CD4-positive, alpha-beta memory T cell (primary cell): ENCODE data around the gene PAX2. TPM values are rescaled to one million over a fixed set of nuclear protein-coding genes. Genes with fewer than 3 reads are reported as not detected.
"Not testable (repeated sequence)": the region's sequence is repeated elsewhere in the genome, so short reads cannot be mapped to it uniquely, and the experiment has no call there.

Source experiments
- CTCF ChIA-PET: fragments of 350-600 bp; sonication (Branson Sonifier 250); formaldehyde crosslinking; loops from one replicate; lab custom pipeline; 2021; ENCODE audit warnings: inconsistent platforms; ENCODE audit not compliant: partially characterized antibody; lab: Charles Lee
- POLR2A ChIA-PET: fragments of 350-600 bp; sonication (Branson Sonifier 250); formaldehyde crosslinking; loops from one replicate; lab custom pipeline; 2021; ENCODE audit not compliant: partially characterized antibody; lab: Charles Lee
- DNase-seq, 5 donors: peaks; one replicate each; pipeline versions ENCODE4 v3.0.0 to v3.0.0-alpha.2; 2020 to 2022; ENCODE audit warnings: mixed read lengths in 1 of 5
- H3K27ac ChIP-seq: one replicate; pipeline ENCODE4 v1.7.0; 2013; ENCODE audit warnings: low read depth, low read length
- H3K27me3 ChIP-seq: 2 replicates; pipeline ENCODE4 v1.7.0; 2013; ENCODE audit warnings: mild to moderate bottlenecking, low read length, moderate library complexity; ENCODE audit not compliant: insufficient read depth
- H3K36me3 ChIP-seq: 2 replicates; pipeline ENCODE4 v1.7.0; 2013; ENCODE audit warnings: mild to moderate bottlenecking, low read length, moderate library complexity; ENCODE audit not compliant: insufficient read depth
- H3K4me1 ChIP-seq: 2 replicates; pipeline ENCODE4 v1.7.0; 2013; ENCODE audit warnings: mild to moderate bottlenecking, low read length, moderate library complexity; ENCODE audit not compliant: insufficient read depth
- H3K4me3 ChIP-seq, 2 donors: one replicate each; pipeline ENCODE4 v1.7.0; 2013; ENCODE audit warnings: low read length in 2 of 2, mild to moderate bottlenecking in 1 of 2
- H3K9me3 ChIP-seq, 2 donors: one replicate each; pipeline ENCODE4 v1.7.0; 2013; ENCODE audit warnings: low read length in 2 of 2, control low read depth in 1 of 2; ENCODE audit not compliant: control insufficient read depth in 1 of 2
- H3K27ac Mint-ChIP-seq, 7 donors: one replicate each; pipeline ENCODE4 v1.8.0; 2020 to 2021; ENCODE audit warnings: mixed read lengths in 7 of 7, mild to moderate bottlenecking in 6 of 7, inconsistent platforms in 3 of 7, moderate library complexity in 3 of 7
- H3K27me3 Mint-ChIP-seq, 2 donors: one replicate each; pipeline ENCODE4 v1.8.0; 2020 to 2021; ENCODE audit warnings: mixed read lengths in 2 of 2
- H3K36me3 Mint-ChIP-seq, 2 donors: one replicate each; pipeline ENCODE4 v1.8.0; 2020 to 2021; ENCODE audit warnings: mixed read lengths in 2 of 2, inconsistent platforms in 1 of 2, mild to moderate bottlenecking in 1 of 2
- H3K4me1 Mint-ChIP-seq, 4 donors: one replicate each; pipeline ENCODE4 v1.8.0; 2020 to 2021; ENCODE audit warnings: mixed read lengths in 4 of 4, mild to moderate bottlenecking in 1 of 4
- H3K4me3 Mint-ChIP-seq, 8 donors: one replicate each; pipeline ENCODE4 v1.8.0; 2020 to 2021; ENCODE audit warnings: mixed read lengths in 8 of 8, mild to moderate bottlenecking in 7 of 8, moderate library complexity in 6 of 8, inconsistent platforms in 3 of 8
- H3K9me3 Mint-ChIP-seq, 8 donors: one replicate each; pipeline ENCODE4 v1.8.0; 2020 to 2021; ENCODE audit warnings: mixed read lengths in 8 of 8, mild to moderate bottlenecking in 5 of 8, inconsistent platforms in 3 of 8, moderate library complexity in 1 of 8
- intact Hi-C: fragments of 100-400 bp; cut with micrococcal nuclease; formaldehyde crosslinking; loops from one replicate; pipeline ENCODE4 v1.15.1; 2023
- polyA plus RNA-seq, 2 donors: library from polyadenylated mRNA; unstranded; fragments of 300-500 nt; fragmentation: Illumina TruSeq; gene quantifications; one replicate each; pipeline ENCODE4 v1.2.3, GENCODE V29; 2021
- total RNA-seq, 2 experiments: library from RNA; stranded (reverse); gene quantifications; one replicate each; pipeline ENCODE4 v1.2.3, GENCODE V29; 2021

The PAX2 gene
- total RNA-seq = not detected
- polyA plus RNA-seq = not detected

DNA sequence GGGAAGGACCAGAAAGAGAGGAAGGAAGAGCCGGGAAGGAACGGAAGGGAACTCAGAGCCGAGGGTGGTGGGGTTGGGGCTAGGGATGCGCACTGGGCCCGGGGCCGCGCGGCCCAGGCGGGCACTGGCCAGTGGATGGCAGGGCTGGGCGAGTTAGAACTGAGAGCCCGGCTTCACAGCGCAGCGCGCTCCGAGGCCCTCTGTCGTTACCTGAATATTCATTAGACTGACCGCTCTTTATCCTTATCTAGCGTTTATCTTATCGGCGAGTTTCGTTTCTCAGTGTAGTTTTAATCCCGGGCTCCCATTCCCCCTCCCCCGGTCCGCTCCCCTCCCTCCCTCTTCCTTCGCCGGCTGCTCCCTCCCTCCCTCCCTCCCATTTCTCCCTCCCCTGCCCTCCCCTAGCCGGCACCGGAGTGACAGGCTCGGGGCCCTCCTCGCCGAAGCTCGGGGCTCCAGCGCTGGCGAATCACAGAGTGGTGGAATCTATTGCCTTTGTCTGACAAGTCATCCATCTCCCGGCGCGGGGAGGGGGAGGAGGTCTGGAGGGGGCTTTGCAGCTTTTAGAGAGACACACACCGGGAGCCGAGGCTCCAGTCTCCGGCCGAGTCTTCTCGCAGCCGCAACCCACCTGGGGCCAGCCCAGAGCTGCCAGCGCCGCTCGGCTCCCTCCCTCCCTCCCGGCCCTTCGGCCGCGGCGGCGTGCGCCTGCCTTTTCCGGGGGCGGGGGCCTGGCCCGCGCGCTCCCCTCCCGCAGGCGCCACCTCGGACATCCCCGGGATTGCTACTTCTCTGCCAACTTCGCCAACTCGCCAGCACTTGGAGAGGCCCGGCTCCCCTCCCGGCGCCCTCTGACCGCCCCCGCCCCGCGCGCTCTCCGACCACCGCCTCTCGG is at the start of gene PAX2:
TSS of gene PAX2 (plus strand) at position 596 of the 895 bp plus-strand sequence. CDS start 679 bp downstream, outside the sequence.
- peaks cover 17 to 71% (median 49%) of the 10 kb centered on the region in 4 donors for H3K4me1 Mint-ChIP-seq
- H3K4me3 Mint-ChIP-seq = peak within 1 kb of the TSS; percentile 40 to 80 (median 62)
- Histone ChIP-seq H3K9me3 (no peaks in the 10 kb centered on the region), H3K4me1 (peaks cover 35% of the 10 kb centered on the region), H3K36me3 (no peaks in the 10 kb centered on the region), H3K27me3 (peaks cover 62% of the 10 kb centered on the region), H3K4me3 (no peak within 1 kb of the TSS), H3K27ac (no peak within 1 kb of the TSS)
- peaks cover 59 to 64% of the 10 kb centered on the region in 2 donors for H3K27me3 Mint-ChIP-seq
- ChIA-PET CTCF (interaction anchor here (2.0 to 2.5 kb wide), 2 partner anchors 8 to 183 kb away, joined by 13 to 21 read pairs; no protein-coding TSS in a partner anchor), POLR2A (no interaction called here)
- DNase-seq = no peak
- H3K36me3 Mint-ChIP-seq = no peaks in the 10 kb centered on the region
- peak within 1 kb of the TSS in 1 of 7 donors; percentile 71 for H3K27ac Mint-ChIP-seq
- H3K9me3 Mint-ChIP-seq = peaks cover 0 to 3% (median 0%) of the 10 kb centered on the region in 8 donors
- intact Hi-C loops = no loop called here

DNA sequence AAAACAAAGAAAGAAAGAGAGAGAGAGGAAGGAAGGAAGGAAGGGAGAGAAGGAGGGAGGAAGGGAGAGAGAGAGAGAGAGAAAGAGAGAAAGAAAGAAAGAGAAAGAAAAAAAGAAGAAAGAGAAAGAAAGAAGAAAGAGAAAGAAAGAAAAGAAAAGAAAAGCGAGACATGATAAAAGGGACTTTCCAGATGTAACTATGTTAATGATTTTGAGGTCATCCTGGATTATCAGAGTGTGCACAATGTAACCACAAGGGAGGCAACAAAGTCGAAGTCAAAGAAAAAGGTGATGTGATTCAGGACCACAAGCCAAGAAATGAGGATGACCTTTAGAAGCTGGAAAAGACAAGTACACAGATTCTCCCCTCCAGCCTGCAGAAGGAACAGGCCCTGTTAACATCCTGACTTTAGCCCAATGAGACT is 48.9 kb upstream of the PAX2 start:
- intact Hi-C loops = no loop called here
- Mint-ChIP-seq H3K4me3 (no peak overlapping the region), H3K36me3 (no peaks in the 10 kb centered on the region), H3K9me3 (no peaks in the 10 kb centered on the region), H3K4me1 (peaks cover 0 to 6% (median under 1%) of the 10 kb centered on the region in 4 donors), H3K27me3 (peaks cover 9 to 21% of the 10 kb centered on the region in 2 donors), H3K27ac (no peak overlapping the region)
- CTCF ChIA-PET = no interaction called here
- H3K27ac ChIP-seq = no peak overlapping the region
- H3K27me3 ChIP-seq = no peaks in the 10 kb centered on the region
- H3K9me3 ChIP-seq = no peaks in the 10 kb centered on the region
- no peaks in the 10 kb centered on the region for H3K36me3 ChIP-seq
- H3K4me3 ChIP-seq = no peak overlapping the region
- no peaks in the 10 kb centered on the region for H3K4me1 ChIP-seq
- POLR2A ChIA-PET = no interaction called here
- DNase-seq = no peak

DNA sequence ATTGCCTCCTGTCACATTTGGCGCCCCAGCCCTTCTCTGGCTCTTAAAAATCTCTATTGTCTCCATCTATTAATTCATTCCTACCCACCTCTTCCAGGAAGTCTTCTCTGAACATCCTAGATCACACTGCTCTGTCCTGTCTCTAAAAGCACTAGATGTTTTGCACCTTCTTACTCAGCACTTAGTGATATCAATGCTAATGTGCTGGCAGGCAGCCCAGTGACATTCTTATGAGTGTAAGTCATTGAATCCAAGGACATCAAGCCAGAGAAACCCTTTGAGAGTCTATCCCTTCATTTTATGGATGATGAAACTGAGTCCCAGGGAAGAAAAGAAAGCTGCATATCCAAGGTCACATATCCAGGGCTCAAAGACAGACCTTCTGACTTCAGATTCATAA is 48.3 kb upstream of the PAX2 start:
- intact Hi-C loops = no loop called here
- no peak overlapping the region for H3K4me3 ChIP-seq
- no peak overlapping the region for H3K4me3 Mint-ChIP-seq
- H3K27ac ChIP-seq = no peak overlapping the region
- ChIA-PET CTCF (no interaction called here), POLR2A (no interaction called here)
- no peak overlapping the region for H3K27ac Mint-ChIP-seq
- no peaks in the 10 kb centered on the region for H3K36me3 ChIP-seq
- peaks cover 0 to 6% (median under 1%) of the 10 kb centered on the region in 4 donors for H3K4me1 Mint-ChIP-seq
- H3K36me3 Mint-ChIP-seq = no peaks in the 10 kb centered on the region
- H3K9me3 Mint-ChIP-seq = no peaks in the 10 kb centered on the region
- DNase-seq = no peak
- peaks cover 7 to 19% of the 10 kb centered on the region in 2 donors for H3K27me3 Mint-ChIP-seq
- H3K4me1 ChIP-seq = no peaks in the 10 kb centered on the region
- H3K27me3 ChIP-seq = no peaks in the 10 kb centered on the region
- H3K9me3 ChIP-seq = no peaks in the 10 kb centered on the region

DNA sequence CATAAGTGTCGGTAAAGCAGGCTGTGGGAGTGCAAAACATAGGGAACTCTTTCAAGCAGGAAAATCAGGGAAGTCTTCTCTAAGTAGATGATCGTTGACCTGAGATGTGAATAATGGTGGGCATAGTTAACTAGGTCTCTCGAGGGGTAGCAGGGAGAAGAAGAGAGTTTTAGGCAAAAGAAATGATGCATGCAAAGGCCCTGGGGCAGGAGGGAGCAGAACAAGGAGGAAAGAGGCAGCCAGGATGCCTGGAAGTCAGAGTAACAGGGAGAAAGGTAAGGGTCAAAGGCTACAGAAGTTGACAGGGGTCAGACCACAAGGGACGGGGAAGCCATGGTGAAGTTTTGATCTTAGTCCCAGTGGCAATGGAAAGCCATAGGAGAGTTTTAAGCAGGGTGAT is 47.8 kb upstream of the PAX2 start:
- Histone ChIP-seq H3K36me3 (no peaks in the 10 kb centered on the region), H3K4me1 (no peaks in the 10 kb centered on the region), H3K9me3 (no peaks in the 10 kb centered on the region), H3K27ac (no peak overlapping the region), H3K27me3 (no peaks in the 10 kb centered on the region), H3K4me3 (no peak overlapping the region)
- peaks cover 0 to 6% (median under 1%) of the 10 kb centered on the region in 4 donors for H3K4me1 Mint-ChIP-seq
- no peaks in the 10 kb centered on the region for H3K9me3 Mint-ChIP-seq
- ChIA-PET CTCF (no interaction called here), POLR2A (no interaction called here)
- H3K27me3 Mint-ChIP-seq = peaks cover 4 to 15% of the 10 kb centered on the region in 2 donors
- intact Hi-C loops = no loop called here
- H3K4me3 Mint-ChIP-seq = no peak overlapping the region
- DNase-seq = no peak
- no peak overlapping the region for H3K27ac Mint-ChIP-seq
- H3K36me3 Mint-ChIP-seq = no peaks in the 10 kb centered on the region

DNA sequence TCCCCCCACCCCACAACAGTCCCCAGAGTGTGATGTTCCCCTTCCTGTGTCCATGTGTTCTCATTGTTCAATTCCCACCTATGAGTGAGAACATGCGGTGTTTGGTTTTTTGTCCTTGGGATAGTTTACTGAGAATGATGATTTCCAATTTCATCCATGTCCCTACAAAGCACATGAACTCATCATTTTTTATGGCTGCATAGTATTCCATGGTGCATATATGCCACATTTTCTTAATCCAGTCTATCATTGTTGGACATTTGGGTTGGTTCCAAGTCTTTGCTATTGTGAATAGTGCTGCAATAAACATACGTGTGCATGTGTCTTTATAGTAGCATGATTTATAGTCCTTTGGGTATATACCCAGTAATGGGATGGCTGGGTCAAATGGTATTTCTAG is 43.7 kb upstream of the PAX2 start:
- CTCF ChIA-PET, H3K27ac Mint-ChIP-seq, H3K36me3 Mint-ChIP-seq, H3K9me3 ChIP-seq, H3K4me1 Mint-ChIP-seq, H3K27ac ChIP-seq, DNase-seq, POLR2A ChIA-PET, H3K36me3 ChIP-seq, H3K4me1 ChIP-seq, H3K27me3 ChIP-seq, H3K4me3 ChIP-seq, H3K9me3 Mint-ChIP-seq, intact Hi-C loops, H3K4me3 Mint-ChIP-seq: not testable (repeated sequence)
- H3K27me3 Mint-ChIP-seq = peaks cover 10 to 24% of the 10 kb centered on the region in 2 donors

DNA sequence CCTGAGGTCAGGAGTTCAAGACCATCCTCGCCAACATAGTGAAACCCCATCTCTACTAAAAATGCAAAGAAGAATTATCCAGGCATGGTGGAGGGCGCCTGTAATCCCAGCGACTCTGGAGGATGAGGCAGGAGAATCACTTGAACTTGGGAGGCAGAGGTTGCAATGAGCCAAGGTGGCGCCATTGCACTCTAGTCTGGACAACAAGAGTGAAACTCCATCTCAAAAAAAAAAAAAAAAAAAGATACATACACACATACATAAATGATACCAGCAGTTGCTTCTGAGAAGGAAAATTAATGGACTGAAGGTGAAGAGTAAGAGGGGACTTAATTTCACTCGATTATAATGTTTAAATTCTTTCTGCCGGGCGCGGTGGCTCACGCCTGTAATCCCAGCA is 40.2 kb upstream of the PAX2 start:
- CTCF ChIA-PET = no interaction called here
- Histone ChIP-seq H3K27me3 (peaks cover 4% of the 10 kb centered on the region), H3K4me1 (no peaks in the 10 kb centered on the region), H3K36me3 (no peaks in the 10 kb centered on the region), H3K4me3 (no peak overlapping the region), H3K27ac (no peak overlapping the region), H3K9me3 (no peaks in the 10 kb centered on the region)
- POLR2A ChIA-PET = no interaction called here
- intact Hi-C loops = no loop called here
- no peak overlapping the region for H3K4me3 Mint-ChIP-seq
- H3K4me1 Mint-ChIP-seq = peaks cover 0 to 4% (median 0%) of the 10 kb centered on the region in 4 donors
- no peaks in the 10 kb centered on the region for H3K36me3 Mint-ChIP-seq
- no peak for DNase-seq
- no peak overlapping the region for H3K27ac Mint-ChIP-seq
- H3K9me3 Mint-ChIP-seq = peaks cover 0 to 4% (median 0%) of the 10 kb centered on the region in 8 donors
- H3K27me3 Mint-ChIP-seq = peaks cover 25 to 34% of the 10 kb centered on the region in 2 donors

DNA sequence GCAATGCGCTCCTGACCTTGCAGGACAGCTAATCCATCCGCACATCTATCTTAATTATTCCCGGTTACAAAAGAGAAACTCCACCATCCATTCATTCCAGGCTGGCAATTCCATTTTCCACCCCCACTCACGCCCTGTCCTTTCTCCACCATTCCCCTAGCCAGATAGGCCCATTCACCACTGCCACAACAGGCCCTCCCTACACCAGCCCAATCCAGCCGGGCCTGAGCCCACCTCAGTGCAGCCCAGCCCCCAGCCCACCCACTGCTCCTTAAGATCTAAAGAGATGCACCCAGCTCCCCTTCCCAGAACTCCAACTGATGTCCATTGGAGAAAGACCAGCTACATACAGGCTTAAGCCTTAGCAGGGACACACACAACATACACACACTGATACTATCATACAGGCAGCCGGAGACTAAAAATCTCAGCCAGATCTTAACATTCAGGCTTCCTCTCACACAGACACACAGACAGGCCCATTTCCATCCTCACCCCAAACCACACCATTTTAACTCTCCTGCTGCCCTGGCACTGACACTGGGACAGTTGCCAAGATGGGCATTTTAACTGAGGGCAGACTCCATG is 38.0 kb upstream of the PAX2 start:
- no peak for DNase-seq
- Histone ChIP-seq H3K4me3 (no peak overlapping the region), H3K4me1 (no peaks in the 10 kb centered on the region), H3K9me3 (no peaks in the 10 kb centered on the region), H3K27ac (no peak overlapping the region), H3K36me3 (no peaks in the 10 kb centered on the region), H3K27me3 (peaks cover 26% of the 10 kb centered on the region)
- peaks cover 0 to 4% (median 0%) of the 10 kb centered on the region in 8 donors for H3K9me3 Mint-ChIP-seq
- H3K27me3 Mint-ChIP-seq = peaks cover 38 to 53% of the 10 kb centered on the region in 2 donors
- no peaks in the 10 kb centered on the region for H3K36me3 Mint-ChIP-seq
- H3K4me1 Mint-ChIP-seq = peaks cover 0 to 4% (median 0%) of the 10 kb centered on the region in 4 donors
- POLR2A ChIA-PET = no interaction called here
- CTCF ChIA-PET = no interaction called here
- no peak overlapping the region for H3K27ac Mint-ChIP-seq
- intact Hi-C loops = no loop called here
- H3K4me3 Mint-ChIP-seq = no peak overlapping the region
